Measurements from ENCODE around the gene BRD4.

DNA sequence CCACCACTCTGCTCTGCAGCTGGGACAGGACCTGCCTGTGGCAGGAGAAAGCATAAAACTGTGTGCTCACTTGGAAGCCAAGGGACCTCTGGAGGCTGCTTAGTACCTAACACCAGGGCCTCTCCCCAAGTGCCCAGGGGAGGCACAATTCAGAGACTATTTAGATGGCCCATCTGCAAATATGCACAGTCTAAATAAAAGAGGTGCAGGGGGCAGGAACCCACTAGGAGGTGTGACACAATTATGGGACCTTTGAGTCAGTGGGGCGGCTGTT, 67.5 kb downstream of the BRD4 start:
- TF ChIP-seq POLR2AphosphoS5 (IDR thresholded peaks at IDR 0.05; ENCODE audit: borderline replicate concordance, low read depth, low read length) (no peak), FOXP2 (optimal IDR thresholded peaks at IDR 0.05; ENCODE audit: control extremely low read depth, extremely low read length, insufficient read depth) (no peak)
